Measurements from ENCODE around the gene ARID5B.
A peak's percentile ranks its signal among the peaks of the same experiment; 100 is the strongest.

GRCh38 chr10:61904733-61905725, 3.5 kb downstream of the ARID5B start:
- TF ChIP-seq CTCF (IDR thresholded peaks at IDR 0.05) (peak in 2 of 6 experiments; percentile 2 to 7), POLR2A (IDR thresholded peaks at IDR 0.05) (no peak)

Measured in Peyer's patch (tissue), 4 donors.